ENCODE data around the gene NAA50. TPM values are rescaled to one million over a fixed set of nuclear protein-coding genes. Genes with fewer than 3 reads are reported as not detected.

The NAA50 gene
- total and polyA plus RNA-seq, 2 experiments from 2014 or later: 64.3 to 124 TPM

DNA sequence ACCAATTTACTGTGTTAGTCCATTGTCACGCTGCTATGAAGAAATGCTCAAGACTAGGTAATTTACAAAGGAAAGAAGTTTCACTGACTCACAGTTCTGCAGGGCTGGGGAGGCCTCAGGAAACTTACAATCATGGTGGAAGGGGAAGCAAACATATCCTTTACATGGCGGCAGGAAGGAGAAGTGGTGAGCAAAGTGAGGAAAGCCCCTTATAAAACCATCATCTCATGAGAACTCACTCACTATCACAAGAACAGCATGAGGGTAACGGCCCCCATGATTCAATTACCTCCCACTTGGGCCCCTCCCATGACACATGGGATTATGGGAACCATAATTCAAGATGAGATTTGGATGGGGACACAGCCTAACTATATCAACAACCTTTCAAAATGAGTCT lies 69.8 kb downstream of the NAA50 start:
- Histone ChIP-seq H3K27ac (no peak overlapping the region), H3K79me2 (peaks cover 19% of the 10 kb centered on the region), H3K9me3 (ENCODE audit: low read depth) (no peaks in the 10 kb centered on the region), H3K36me3 (replicated peaks; ENCODE audit: insufficient read depth, low read depth) (no peaks in the 10 kb centered on the region), H2AFZ (no peak overlapping the region), H3K4me2 (no peak overlapping the region), H3K9me2 (replicated peaks; ENCODE audit: insufficient read depth) (no peaks in the 10 kb centered on the region), H3K27me3 (no peaks in the 10 kb centered on the region), H3K4me1 (ENCODE audit: insufficient read depth) (no peaks in the 10 kb centered on the region), H4K20me1 (ENCODE audit: insufficient read depth, poor library complexity, severe bottlenecking) (no peaks in the 10 kb centered on the region), H3K4me3 (no peak overlapping the region)
- no peak for DNase-seq (ENCODE audit: low spot score)
- WGBS (ENCODE audit: low lambda C conversion rate, missing lambda C conversion rate): 93% methylated on average over 3 of the region's 3 CpGs
- TF ChIP-seq EZH2 (IDR thresholded peaks at IDR 0.05; ENCODE audit: borderline replicate concordance) (no peak), EZH2phosphoT487 (IDR thresholded peaks at IDR 0.05; ENCODE audit: low read depth, severe bottlenecking, unreplicated experiment) (no peak)
- TF ChIP-seq, protein P1, sequence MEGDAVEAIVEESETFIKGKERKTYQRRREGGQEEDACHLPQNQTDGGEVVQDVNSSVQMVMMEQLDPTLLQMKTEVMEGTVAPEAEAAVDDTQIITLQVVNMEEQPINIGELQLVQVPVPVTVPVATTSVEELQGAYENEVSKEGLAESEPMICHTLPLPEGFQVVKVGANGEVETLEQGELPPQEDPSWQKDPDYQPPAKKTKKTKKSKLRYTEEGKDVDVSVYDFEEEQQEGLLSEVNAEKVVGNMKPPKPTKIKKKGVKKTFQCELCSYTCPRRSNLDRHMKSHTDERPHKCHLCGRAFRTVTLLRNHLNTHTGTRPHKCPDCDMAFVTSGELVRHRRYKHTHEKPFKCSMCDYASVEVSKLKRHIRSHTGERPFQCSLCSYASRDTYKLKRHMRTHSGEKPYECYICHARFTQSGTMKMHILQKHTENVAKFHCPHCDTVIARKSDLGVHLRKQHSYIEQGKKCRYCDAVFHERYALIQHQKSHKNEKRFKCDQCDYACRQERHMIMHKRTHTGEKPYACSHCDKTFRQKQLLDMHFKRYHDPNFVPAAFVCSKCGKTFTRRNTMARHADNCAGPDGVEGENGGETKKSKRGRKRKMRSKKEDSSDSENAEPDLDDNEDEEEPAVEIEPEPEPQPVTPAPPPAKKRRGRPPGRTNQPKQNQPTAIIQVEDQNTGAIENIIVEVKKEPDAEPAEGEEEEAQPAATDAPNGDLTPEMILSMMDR (IDR thresholded peaks at IDR 0.05; ENCODE audit: poor library complexity): no peak

GRCh38 chr3:113673593-113673992 lies 72.5 kb downstream of the NAA50 start:
- 85% methylated on average over 4 of the region's 4 CpGs for WGBS (ENCODE audit: low lambda C conversion rate, missing lambda C conversion rate)
- peaks cover 3% of the 10 kb centered on the region for H3K79me2 ChIP-seq
- H3K4me3 ChIP-seq: no peak overlapping the region
- H3K36me3 ChIP-seq (replicated peaks; ENCODE audit: insufficient read depth, low read depth): no peaks in the 10 kb centered on the region
- H2AFZ ChIP-seq: no peak overlapping the region
- no peak overlapping the region for H3K27ac ChIP-seq
- no peaks in the 10 kb centered on the region for H3K9me3 ChIP-seq (ENCODE audit: low read depth)
- TF ChIP-seq EZH2phosphoT487 (IDR thresholded peaks at IDR 0.05; ENCODE audit: low read depth, severe bottlenecking, unreplicated experiment) (no peak), EZH2 (IDR thresholded peaks at IDR 0.05; ENCODE audit: borderline replicate concordance) (no peak)
- TF ChIP-seq, protein P1 (IDR thresholded peaks at IDR 0.05; ENCODE audit: poor library complexity): no peak
- no peak for DNase-seq (ENCODE audit: low spot score)
- H3K9me2 ChIP-seq (replicated peaks; ENCODE audit: insufficient read depth): no peaks in the 10 kb centered on the region
- H4K20me1 ChIP-seq (ENCODE audit: insufficient read depth, poor library complexity, severe bottlenecking): no peaks in the 10 kb centered on the region
- no peaks in the 10 kb centered on the region for H3K4me1 ChIP-seq (ENCODE audit: insufficient read depth)
- H3K27me3 ChIP-seq: no peaks in the 10 kb centered on the region
- H3K4me2 ChIP-seq: no peak overlapping the region

DNA sequence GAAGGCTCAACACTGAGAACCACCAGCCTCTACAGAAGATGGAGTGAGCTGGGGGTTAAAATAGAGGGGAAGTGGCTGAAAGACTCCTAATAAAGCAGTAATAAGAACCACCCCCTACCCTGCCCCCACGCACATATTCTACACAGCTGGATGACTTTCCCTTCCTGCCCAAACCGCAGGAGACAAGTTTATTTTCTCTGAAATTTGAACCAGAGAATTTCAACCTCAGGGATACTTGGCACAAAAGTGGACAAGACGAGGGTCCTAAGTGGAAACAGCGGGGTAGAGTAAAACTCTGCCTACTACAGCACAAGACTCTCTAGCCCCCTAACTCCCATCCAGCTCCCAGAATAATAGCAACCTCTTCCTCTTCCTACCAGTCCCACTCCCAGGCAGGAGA lies 78.0 kb downstream of the NAA50 start:
- Histone ChIP-seq H2AFZ (no peak overlapping the region), H3K4me1 (ENCODE audit: insufficient read depth) (peaks cover 9% of the 10 kb centered on the region), H3K79me2 (no peaks in the 10 kb centered on the region), H3K9me3 (ENCODE audit: low read depth) (no peaks in the 10 kb centered on the region), H3K27me3 (no peaks in the 10 kb centered on the region), H4K20me1 (ENCODE audit: insufficient read depth, poor library complexity, severe bottlenecking) (no peaks in the 10 kb centered on the region), H3K4me2 (peak overlapping the region; percentile 22), H3K4me3 (no peak overlapping the region), H3K36me3 (replicated peaks; ENCODE audit: insufficient read depth, low read depth) (no peaks in the 10 kb centered on the region), H3K9me2 (replicated peaks; ENCODE audit: insufficient read depth) (no peaks in the 10 kb centered on the region), H3K27ac (peak overlapping the region; percentile 62)
- 65% methylated on average over 4 of the region's 4 CpGs for WGBS (ENCODE audit: low lambda C conversion rate, missing lambda C conversion rate)
- no peak for DNase-seq (ENCODE audit: low spot score)
- TF ChIP-seq EZH2 (IDR thresholded peaks at IDR 0.05; ENCODE audit: borderline replicate concordance) (no peak), EZH2phosphoT487 (IDR thresholded peaks at IDR 0.05; ENCODE audit: low read depth, severe bottlenecking, unreplicated experiment) (no peak)
- TF ChIP-seq, protein P1 (IDR thresholded peaks at IDR 0.05; ENCODE audit: poor library complexity): no peak

Other genes starting within 250 kb of the NAA50 start
- 23.5 and 27.9 TPM in 2 replicates for gene SPICE1, start 231.1 kb downstream of the NAA50 start, total RNA-seq
- gene SPICE1, start 231.1 kb downstream of the NAA50 start, polyA plus RNA-seq: 8.2 and 11.7 TPM in 2 replicates
- gene SIDT1, start 213.7 kb downstream of the NAA50 start, total RNA-seq: 0.90 and 4.9 TPM in 2 replicates
- 0.18 and 1.9 TPM in 2 replicates for gene SIDT1, start 213.7 kb downstream of the NAA50 start, polyA plus RNA-seq
- gene USF3, start 49.6 kb downstream of the NAA50 start, total RNA-seq: 18.8 and 20.7 TPM in 2 replicates
- 4.8 and 5.8 TPM in 2 replicates for gene USF3, start 49.6 kb downstream of the NAA50 start, polyA plus RNA-seq
- 81.7 and 87.2 TPM in 2 replicates for gene ATP6V1A, start 786 bp upstream of the NAA50 start, total RNA-seq
- gene ATP6V1A, start 786 bp upstream of the NAA50 start, polyA plus RNA-seq: 50.4 and 62.3 TPM in 2 replicates
- 2.8 TPM in 2 replicates for gene GRAMD1C, start 92.5 kb upstream of the NAA50 start, total RNA-seq
- gene GRAMD1C, start 92.5 kb upstream of the NAA50 start, polyA plus RNA-seq: 0.57 and 0.97 TPM in 2 replicates
- 4.7 and 8.5 TPM in 2 replicates for gene ZDHHC23, start 201.8 kb upstream of the NAA50 start, total RNA-seq
- gene ZDHHC23, start 201.8 kb upstream of the NAA50 start, polyA plus RNA-seq: 1.9 and 3.3 TPM in 2 replicates